Measurements from ENCODE around the gene HSPA1L. TPM values are rescaled to one million over a fixed set of nuclear protein-coding genes. Genes with fewer than 3 reads are reported as not detected.

Gene HSPA1L
- polyA plus RNA-seq, 1 donor from 2014 or later, result 2.6 TPM

DNA sequence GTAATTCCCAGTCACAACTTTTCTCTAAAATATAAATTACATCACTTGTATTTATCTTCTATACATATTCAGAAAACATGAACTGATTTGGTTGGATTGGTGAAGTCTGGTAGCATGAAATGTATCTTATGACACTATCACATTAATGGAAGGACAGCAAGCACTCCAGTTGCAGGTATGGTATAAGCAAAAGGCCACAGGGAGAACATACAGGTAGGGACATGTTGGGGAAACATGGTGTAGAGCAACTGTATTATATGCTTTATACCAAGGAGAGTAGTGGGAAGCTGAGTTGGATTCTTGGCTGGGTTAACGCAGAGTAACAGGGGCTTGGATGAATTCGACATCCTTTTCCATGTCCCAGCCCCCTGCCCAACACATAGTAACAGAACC lies 18.1 kb downstream of the HSPA1L start:
- H3K27ac ChIP-seq (ENCODE audit: low read length), result no peak overlapping the region
- TF ChIP-seq, protein P1, sequence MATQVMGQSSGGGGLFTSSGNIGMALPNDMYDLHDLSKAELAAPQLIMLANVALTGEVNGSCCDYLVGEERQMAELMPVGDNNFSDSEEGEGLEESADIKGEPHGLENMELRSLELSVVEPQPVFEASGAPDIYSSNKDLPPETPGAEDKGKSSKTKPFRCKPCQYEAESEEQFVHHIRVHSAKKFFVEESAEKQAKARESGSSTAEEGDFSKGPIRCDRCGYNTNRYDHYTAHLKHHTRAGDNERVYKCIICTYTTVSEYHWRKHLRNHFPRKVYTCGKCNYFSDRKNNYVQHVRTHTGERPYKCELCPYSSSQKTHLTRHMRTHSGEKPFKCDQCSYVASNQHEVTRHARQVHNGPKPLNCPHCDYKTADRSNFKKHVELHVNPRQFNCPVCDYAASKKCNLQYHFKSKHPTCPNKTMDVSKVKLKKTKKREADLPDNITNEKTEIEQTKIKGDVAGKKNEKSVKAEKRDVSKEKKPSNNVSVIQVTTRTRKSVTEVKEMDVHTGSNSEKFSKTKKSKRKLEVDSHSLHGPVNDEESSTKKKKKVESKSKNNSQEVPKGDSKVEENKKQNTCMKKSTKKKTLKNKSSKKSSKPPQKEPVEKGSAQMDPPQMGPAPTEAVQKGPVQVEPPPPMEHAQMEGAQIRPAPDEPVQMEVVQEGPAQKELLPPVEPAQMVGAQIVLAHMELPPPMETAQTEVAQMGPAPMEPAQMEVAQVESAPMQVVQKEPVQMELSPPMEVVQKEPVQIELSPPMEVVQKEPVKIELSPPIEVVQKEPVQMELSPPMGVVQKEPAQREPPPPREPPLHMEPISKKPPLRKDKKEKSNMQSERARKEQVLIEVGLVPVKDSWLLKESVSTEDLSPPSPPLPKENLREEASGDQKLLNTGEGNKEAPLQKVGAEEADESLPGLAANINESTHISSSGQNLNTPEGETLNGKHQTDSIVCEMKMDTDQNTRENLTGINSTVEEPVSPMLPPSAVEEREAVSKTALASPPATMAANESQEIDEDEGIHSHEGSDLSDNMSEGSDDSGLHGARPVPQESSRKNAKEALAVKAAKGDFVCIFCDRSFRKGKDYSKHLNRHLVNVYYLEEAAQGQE (IDR thresholded peaks at IDR 0.05; ENCODE audit: borderline replicate concordance), result no peak
- TF ChIP-seq, protein P2, sequence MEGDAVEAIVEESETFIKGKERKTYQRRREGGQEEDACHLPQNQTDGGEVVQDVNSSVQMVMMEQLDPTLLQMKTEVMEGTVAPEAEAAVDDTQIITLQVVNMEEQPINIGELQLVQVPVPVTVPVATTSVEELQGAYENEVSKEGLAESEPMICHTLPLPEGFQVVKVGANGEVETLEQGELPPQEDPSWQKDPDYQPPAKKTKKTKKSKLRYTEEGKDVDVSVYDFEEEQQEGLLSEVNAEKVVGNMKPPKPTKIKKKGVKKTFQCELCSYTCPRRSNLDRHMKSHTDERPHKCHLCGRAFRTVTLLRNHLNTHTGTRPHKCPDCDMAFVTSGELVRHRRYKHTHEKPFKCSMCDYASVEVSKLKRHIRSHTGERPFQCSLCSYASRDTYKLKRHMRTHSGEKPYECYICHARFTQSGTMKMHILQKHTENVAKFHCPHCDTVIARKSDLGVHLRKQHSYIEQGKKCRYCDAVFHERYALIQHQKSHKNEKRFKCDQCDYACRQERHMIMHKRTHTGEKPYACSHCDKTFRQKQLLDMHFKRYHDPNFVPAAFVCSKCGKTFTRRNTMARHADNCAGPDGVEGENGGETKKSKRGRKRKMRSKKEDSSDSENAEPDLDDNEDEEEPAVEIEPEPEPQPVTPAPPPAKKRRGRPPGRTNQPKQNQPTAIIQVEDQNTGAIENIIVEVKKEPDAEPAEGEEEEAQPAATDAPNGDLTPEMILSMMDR (IDR thresholded peaks at IDR 0.05; ENCODE audit: poor library complexity, severe bottlenecking), result no peak
- TF ChIP-seq TAF1 (IDR thresholded peaks at IDR 0.05; ENCODE audit: low read depth), result no peak
- no peak for TF ChIP-seq EZH2 (IDR thresholded peaks at IDR 0.05; ENCODE audit: borderline replicate concordance, insufficient read depth, low read length, poor library complexity, severe bottlenecking)
- TF ChIP-seq SMC3 (conservative IDR thresholded peaks at IDR 0.05; ENCODE audit: poor library complexity), result no peak
- no peak for TF ChIP-seq POLR2AphosphoS5 (IDR thresholded peaks at IDR 0.05)
- TF ChIP-seq MXI1 (conservative IDR thresholded peaks at IDR 0.05; ENCODE audit: poor library complexity, severe bottlenecking), result no peak
- no peak overlapping the region for H3K4me2 ChIP-seq (ENCODE audit: low read length)
- peaks cover 18% of the 10 kb centered on the region for H3K79me2 ChIP-seq (replicated peaks; ENCODE audit: insufficient read depth, low read length)
- no peaks in the 10 kb centered on the region for H4K20me1 ChIP-seq (ENCODE audit: insufficient read depth)
- no peaks in the 10 kb centered on the region for H3K9me3 ChIP-seq (ENCODE audit: low read length)
- no peak overlapping the region for H3K9ac ChIP-seq (ENCODE audit: low read length)
- H3K4me3 ChIP-seq (ENCODE audit: low read length), result no peak overlapping the region
- H2AFZ ChIP-seq (ENCODE audit: low read depth, low read length), result no peak overlapping the region
- no peaks in the 10 kb centered on the region for H3K36me3 ChIP-seq (ENCODE audit: insufficient read depth, low read length)
- H3F3A ChIP-seq (ENCODE audit: insufficient read depth, low read length, poor library complexity, severe bottlenecking), result no peaks in the 10 kb centered on the region
- H3K27me3 ChIP-seq (ENCODE audit: insufficient read depth, low read depth, low read length), result no peaks in the 10 kb centered on the region
- H3K9me2 ChIP-seq (ENCODE audit: insufficient read depth, low read length), result no peaks in the 10 kb centered on the region

DNA sequence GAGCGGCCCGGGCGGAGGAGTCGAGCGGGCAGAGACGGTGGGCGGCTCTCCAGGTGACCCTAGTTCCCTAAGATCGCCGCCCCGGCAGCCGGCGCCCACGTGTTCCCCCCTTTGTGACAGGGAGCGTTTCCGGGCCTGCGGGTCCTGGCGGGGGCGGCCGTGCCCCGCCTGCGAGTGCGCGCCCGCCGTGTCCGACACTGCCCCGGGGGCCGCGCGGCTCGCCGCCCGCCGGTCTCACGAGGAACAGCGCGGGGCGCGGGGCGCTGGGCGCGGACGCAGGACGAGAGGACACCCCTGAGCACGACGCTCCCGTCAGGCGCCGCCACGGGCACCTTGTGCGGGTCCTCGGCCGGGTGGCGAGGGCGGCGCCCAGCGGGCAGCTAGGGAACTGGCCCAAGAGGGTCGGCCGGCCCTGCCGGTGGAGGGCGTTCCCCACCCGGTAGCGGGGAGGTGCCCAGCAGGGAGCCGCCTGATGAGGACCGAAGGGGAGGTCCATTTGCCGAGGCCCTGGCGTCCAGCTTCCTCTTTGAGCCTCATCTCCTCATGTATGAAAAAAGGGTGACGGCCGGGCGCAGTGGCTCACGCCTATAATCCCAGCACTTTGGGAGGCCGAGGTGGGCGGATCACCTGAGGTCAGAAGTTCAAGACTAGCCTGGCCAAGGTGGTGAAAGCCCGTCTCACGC lies 19.3 kb downstream of the HSPA1L start, which contains the start of gene VARS1:
VARS1 (minus strand) TSS at position 137 of the 683 bp plus-strand sequence. CDS start 535 bp downstream, outside the sequence.
- no peaks in the 10 kb centered on the region for H3F3A ChIP-seq (ENCODE audit: insufficient read depth, low read length, poor library complexity, severe bottlenecking)
- peak within 1 kb of the TSS; percentile 100 for H3K4me2 ChIP-seq (ENCODE audit: low read length)
- peak within 1 kb of the TSS; percentile 100 for H3K4me3 ChIP-seq (ENCODE audit: low read length)
- H2AFZ ChIP-seq (ENCODE audit: low read depth, low read length), result peak within 1 kb of the TSS; percentile 53
- peak within 1 kb of the TSS; percentile 89 for H3K9ac ChIP-seq (ENCODE audit: low read length)
- H4K20me1 ChIP-seq (ENCODE audit: insufficient read depth), result no peaks in the 10 kb centered on the region
- no peaks in the 10 kb centered on the region for H3K9me3 ChIP-seq (ENCODE audit: low read length)
- no peaks in the 10 kb centered on the region for H3K9me2 ChIP-seq (ENCODE audit: insufficient read depth, low read length)
- TF ChIP-seq, protein P1 (IDR thresholded peaks at IDR 0.05; ENCODE audit: borderline replicate concordance), result no peak
- TF ChIP-seq, protein P2 (IDR thresholded peaks at IDR 0.05; ENCODE audit: poor library complexity, severe bottlenecking), result peak; percentile 99
- TF ChIP-seq MXI1 (conservative IDR thresholded peaks at IDR 0.05; ENCODE audit: poor library complexity, severe bottlenecking) (peak; percentile 98), EP300 (conservative IDR thresholded peaks at IDR 0.05; ENCODE audit: poor library complexity, severe bottlenecking) (peak; percentile 70), RAD21 (conservative IDR thresholded peaks at IDR 0.05) (peak; percentile 76), SMC3 (conservative IDR thresholded peaks at IDR 0.05; ENCODE audit: poor library complexity) (peak; percentile 88), POLR2AphosphoS5 (IDR thresholded peaks at IDR 0.05) (peak; percentile 65), TAF1 (IDR thresholded peaks at IDR 0.05; ENCODE audit: low read depth) (no peak), EZH2 (IDR thresholded peaks at IDR 0.05; ENCODE audit: borderline replicate concordance, insufficient read depth, low read length, poor library complexity, severe bottlenecking) (no peak)
- H3K27me3 ChIP-seq (ENCODE audit: insufficient read depth, low read depth, low read length), result no peaks in the 10 kb centered on the region
- H3K27ac ChIP-seq (ENCODE audit: low read length), result peak within 1 kb of the TSS; percentile 62
- no peaks in the 10 kb centered on the region for H3K36me3 ChIP-seq (ENCODE audit: insufficient read depth, low read length)
- peaks cover 18% of the 10 kb centered on the region for H3K79me2 ChIP-seq (replicated peaks; ENCODE audit: insufficient read depth, low read length)
